GM21619 (cell line): ENCODE data around the gene ITFG1.

Experiments
- ATAC-seq: cut with Tn5 transposase; IDR thresholded peaks from one replicate; pipeline ENCODE4 v1.9.1; 2021; ENCODE audit not compliant: unreplicated experiment

The ITFG1 gene

DNA sequence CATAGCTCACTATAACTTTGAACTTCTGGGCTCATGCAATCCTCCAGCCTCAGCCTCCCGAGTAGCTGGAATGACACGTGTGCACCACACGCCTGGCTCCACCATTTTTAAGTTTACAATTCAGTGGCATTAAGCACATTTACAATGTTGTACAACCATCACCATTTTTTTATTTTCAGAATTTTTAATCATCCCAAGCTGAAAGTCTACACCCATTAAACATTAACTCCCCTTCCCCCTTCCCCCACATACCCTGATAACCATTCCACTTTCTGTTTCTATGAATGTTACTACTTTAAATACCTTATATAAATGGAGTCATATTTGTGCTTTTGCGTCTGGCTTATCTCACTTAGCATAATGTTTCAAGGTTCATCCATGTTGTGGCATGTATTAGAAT is 335.1 kb downstream of the ITFG1 start:
- no peak for ATAC-seq

DNA sequence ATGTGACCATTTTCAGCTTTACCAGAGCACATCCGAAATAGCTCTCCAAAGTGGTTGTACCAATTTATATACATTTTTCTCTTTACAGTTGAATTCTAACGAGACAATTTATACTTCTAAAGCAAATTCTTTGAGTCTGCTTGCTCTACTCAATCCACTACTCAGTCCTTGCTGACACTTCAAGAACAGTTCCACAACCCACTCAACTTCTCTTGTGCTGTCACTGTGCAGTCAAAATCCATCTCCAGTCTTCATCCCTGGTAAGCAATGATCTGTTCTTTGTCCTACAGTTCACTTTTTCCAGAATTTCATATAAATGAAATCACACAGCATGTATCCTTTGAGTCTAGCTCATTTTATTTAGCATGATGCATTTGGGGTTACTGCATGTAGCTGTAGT is 347.7 kb downstream of the ITFG1 start:
- no peak for ATAC-seq

DNA sequence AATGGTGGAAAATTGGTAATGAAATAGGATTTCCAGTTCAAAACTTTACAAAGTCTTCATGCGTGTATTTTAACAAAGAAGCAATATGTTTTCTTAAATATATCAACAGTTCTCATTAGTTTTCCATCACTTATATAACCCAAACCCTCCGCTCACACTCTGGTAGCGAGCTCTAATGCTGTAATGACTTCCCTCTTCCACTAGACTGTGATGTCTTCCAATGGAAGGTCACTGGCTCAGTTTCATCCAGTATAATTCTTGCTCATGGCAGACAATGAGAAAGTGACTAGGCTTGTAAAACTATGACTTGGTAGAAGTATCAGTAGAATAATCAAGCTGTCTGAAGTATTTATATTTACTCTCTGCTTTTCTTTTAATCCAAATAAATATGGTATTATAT is 349.9 kb downstream of the ITFG1 start:
- no peak for ATAC-seq

DNA sequence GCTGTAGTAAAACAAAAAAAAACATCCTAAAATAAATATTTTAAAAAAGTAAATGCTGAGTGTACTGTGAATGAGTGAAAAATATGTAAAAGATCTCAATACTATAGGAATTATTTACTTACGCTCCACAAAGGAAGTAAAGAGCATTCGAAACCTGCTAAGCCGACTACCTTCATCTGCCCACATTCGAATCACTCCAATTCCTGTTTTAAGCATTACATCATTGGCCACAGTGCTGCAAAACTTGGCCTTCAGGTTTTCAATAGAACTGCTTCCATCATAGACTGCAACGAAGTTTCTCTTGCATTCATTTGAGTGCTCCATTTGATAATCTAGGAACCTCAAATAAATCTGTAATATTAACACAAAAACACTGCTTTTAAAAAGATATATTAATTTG is 351.5 kb downstream of the ITFG1 start:
- no peak for ATAC-seq
